Loucy (cell line): ENCODE data around the gene ST6GAL2.

Experiments
- H2AFZ ChIP-seq: fragments of 200-600 bp; sonication (generic); 2 replicates; pipeline ENCODE4 v1.6.0; 2016; ENCODE audit warnings: antibody characterized with exemption, mild to moderate bottlenecking, low read length, moderate library complexity
- H3F3A ChIP-seq: fragments of 200-600 bp; 2 replicates; pipeline ENCODE4 v1.6.0; 2016; ENCODE audit warnings: antibody characterized with exemption, low read depth, mild to moderate bottlenecking
- H3K27me3 ChIP-seq: fragments of 200-600 bp; sonication (generic); 2 replicates; pipeline ENCODE4 v1.6.1; 2014; ENCODE audit warnings: low read length, mild to moderate bottlenecking; ENCODE audit not compliant: insufficient read depth, poor library complexity, severe bottlenecking
- H3K36me3 ChIP-seq: fragments of 200-600 bp; sonication (generic); 2 replicates; pipeline ENCODE4 v1.6.1; 2016; ENCODE audit warnings: low read length; ENCODE audit not compliant: insufficient read depth
- H3K4me1 ChIP-seq: fragments of 200-600 bp; sonication (generic); 2 replicates; pipeline ENCODE4 v1.5.1; 2014; ENCODE audit warnings: low read length, mild to moderate bottlenecking; ENCODE audit not compliant: insufficient read depth, poor library complexity, severe bottlenecking
- H3K4me2 ChIP-seq: fragments of 200-600 bp; sonication (generic); 2 replicates; pipeline ENCODE4 v1.6.0; 2014; ENCODE audit warnings: antibody characterized with exemption, low read length, low read depth, mild to moderate bottlenecking; ENCODE audit not compliant: poor library complexity, severe bottlenecking
- H3K4me3 ChIP-seq: fragments of 200-600 bp; sonication (generic); 2 replicates; pipeline ENCODE4 v1.5.1; 2014; ENCODE audit warnings: low read length, mild to moderate bottlenecking, mixed read lengths; ENCODE audit not compliant: poor library complexity, severe bottlenecking
- H3K79me2 ChIP-seq: fragments of 200-600 bp; sonication (generic); 2 replicates; pipeline ENCODE4 v1.6.1; 2014; ENCODE audit warnings: low read length; ENCODE audit not compliant: insufficient read depth
- H3K9ac ChIP-seq: fragments of 200-600 bp; sonication (generic); 2 replicates; pipeline ENCODE4 v1.6.0; 2014; ENCODE audit warnings: mild to moderate bottlenecking, low read depth, low read length, moderate library complexity; ENCODE audit not compliant: poor library complexity, severe bottlenecking
- H3K9me2 ChIP-seq: fragments of 200-600 bp; sonication (generic); replicated peaks from 2 replicates; pipeline ENCODE4 v1.6.1; 2016; ENCODE audit warnings: low read depth, low read length, mixed read lengths
- H3K9me3 ChIP-seq: fragments of 200-600 bp; sonication (generic); 2 replicates; pipeline ENCODE4 v1.6.1; 2014; ENCODE audit warnings: mild to moderate bottlenecking, antibody characterized with exemption, low read length, low read depth; ENCODE audit not compliant: insufficient read depth
- H4K20me1 ChIP-seq: fragments of 200-600 bp; sonication (generic); 2 replicates; pipeline ENCODE4 v1.6.0; 2014; ENCODE audit warnings: antibody characterized with exemption, low read length, mild to moderate bottlenecking; ENCODE audit not compliant: insufficient read depth, poor library complexity, severe bottlenecking
- EZH2phosphoT487 ChIP-seq: fragments of 200-600 bp; IDR thresholded peaks from 2 replicates; pipeline ENCODE4 v1.6.1; 2018; ENCODE audit warnings: antibody characterized with exemption, mild to moderate bottlenecking, moderate library complexity, borderline replicate concordance
- TF ChIP-seq, protein P1 (sequence below): fragments of 200-600 bp; sonication (generic); conservative IDR thresholded peaks from 2 replicates; pipeline ENCODE4 v1.5.1; 2014; ENCODE audit warnings: mild to moderate bottlenecking, antibody characterized with exemption, low read length

ST6GAL2 gene

DNA sequence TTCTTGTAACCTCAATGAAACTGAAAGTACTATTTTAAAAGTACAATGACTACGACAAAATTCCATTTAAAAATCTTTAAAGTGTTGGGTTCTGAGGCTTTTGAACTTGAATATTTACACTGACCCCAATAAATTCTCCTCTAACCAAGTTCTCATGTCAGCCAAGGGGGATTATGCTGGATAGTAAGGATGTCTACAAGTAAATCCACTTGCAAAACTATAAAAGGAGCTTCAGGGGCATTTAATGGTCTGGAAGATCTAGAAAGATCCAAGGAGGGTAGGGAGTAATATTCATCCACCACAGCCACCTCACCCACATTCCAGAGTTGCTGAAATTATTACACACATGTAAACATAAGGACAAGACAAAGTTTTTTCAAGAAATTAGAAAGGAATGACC lies 81.8 kb downstream of the ST6GAL2 start:
- Histone ChIP-seq H3K4me3 (no peak overlapping the region), H3K36me3 (no peaks in the 10 kb centered on the region), H3K4me2 (no peak overlapping the region), H3K79me2 (no peaks in the 10 kb centered on the region), H3F3A (no peaks in the 10 kb centered on the region), H3K4me1 (no peaks in the 10 kb centered on the region), H3K9ac (no peak overlapping the region), H3K27me3 (no peaks in the 10 kb centered on the region), H4K20me1 (no peaks in the 10 kb centered on the region), H2AFZ (no peak overlapping the region), H3K9me2 (no peaks in the 10 kb centered on the region), H3K9me3 (no peaks in the 10 kb centered on the region)
- no peak for TF ChIP-seq EZH2phosphoT487
- TF ChIP-seq, protein P1, sequence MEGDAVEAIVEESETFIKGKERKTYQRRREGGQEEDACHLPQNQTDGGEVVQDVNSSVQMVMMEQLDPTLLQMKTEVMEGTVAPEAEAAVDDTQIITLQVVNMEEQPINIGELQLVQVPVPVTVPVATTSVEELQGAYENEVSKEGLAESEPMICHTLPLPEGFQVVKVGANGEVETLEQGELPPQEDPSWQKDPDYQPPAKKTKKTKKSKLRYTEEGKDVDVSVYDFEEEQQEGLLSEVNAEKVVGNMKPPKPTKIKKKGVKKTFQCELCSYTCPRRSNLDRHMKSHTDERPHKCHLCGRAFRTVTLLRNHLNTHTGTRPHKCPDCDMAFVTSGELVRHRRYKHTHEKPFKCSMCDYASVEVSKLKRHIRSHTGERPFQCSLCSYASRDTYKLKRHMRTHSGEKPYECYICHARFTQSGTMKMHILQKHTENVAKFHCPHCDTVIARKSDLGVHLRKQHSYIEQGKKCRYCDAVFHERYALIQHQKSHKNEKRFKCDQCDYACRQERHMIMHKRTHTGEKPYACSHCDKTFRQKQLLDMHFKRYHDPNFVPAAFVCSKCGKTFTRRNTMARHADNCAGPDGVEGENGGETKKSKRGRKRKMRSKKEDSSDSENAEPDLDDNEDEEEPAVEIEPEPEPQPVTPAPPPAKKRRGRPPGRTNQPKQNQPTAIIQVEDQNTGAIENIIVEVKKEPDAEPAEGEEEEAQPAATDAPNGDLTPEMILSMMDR: no peak

- Histone ChIP-seq H2AFZ (no peak overlapping the region), H3K4me3 (no peak overlapping the region), H3F3A (no peaks in the 10 kb centered on the region), H3K9me2 (no peaks in the 10 kb centered on the region), H3K4me1 (no peaks in the 10 kb centered on the region), H3K4me2 (no peak overlapping the region), H3K9ac (no peak overlapping the region), H3K9me3 (no peaks in the 10 kb centered on the region), H4K20me1 (no peaks in the 10 kb centered on the region), H3K79me2 (no peaks in the 10 kb centered on the region), H3K27me3 (no peaks in the 10 kb centered on the region), H3K36me3 (no peaks in the 10 kb centered on the region)
- TF ChIP-seq EZH2phosphoT487: no peak
- TF ChIP-seq, protein P1: no peak
Measured at GRCh38 chr2:106800976-106801655, 84.9 kb downstream of the ST6GAL2 start.

- no peaks in the 10 kb centered on the region for H3K27me3 ChIP-seq
- H3K9me2 ChIP-seq: no peaks in the 10 kb centered on the region
- no peaks in the 10 kb centered on the region for H3K36me3 ChIP-seq
- no peaks in the 10 kb centered on the region for H3K9me3 ChIP-seq
- no peaks in the 10 kb centered on the region for H3F3A ChIP-seq
- no peaks in the 10 kb centered on the region for H4K20me1 ChIP-seq
- H3K4me2 ChIP-seq: no peak overlapping the region
- H3K4me3 ChIP-seq: no peak overlapping the region
- H2AFZ ChIP-seq: no peak overlapping the region
- H3K79me2 ChIP-seq: no peaks in the 10 kb centered on the region
- no peak for TF ChIP-seq EZH2phosphoT487
- TF ChIP-seq, protein P1: no peak
- H3K4me1 ChIP-seq: no peaks in the 10 kb centered on the region
- H3K9ac ChIP-seq: no peak overlapping the region
Measured at GRCh38 chr2:106800180-106800579, 85.8 kb downstream of the ST6GAL2 start.
